Fibroblast of the aortic adventitia (primary cell): ENCODE results near the gene COL6A2. TPM values are rescaled to one million over a fixed set of nuclear protein-coding genes. Genes with fewer than 3 reads are reported as not detected.

Experiments
- DNase-seq: peaks from one replicate; pipeline ENCODE4 v3.0.0-alpha.2; 2010; ENCODE audit warnings: low read depth
- H3K4me3 ChIP-seq: 2 replicates; pipeline ENCODE4 v1.5.1; 2011; ENCODE audit warnings: low read depth, mild to moderate bottlenecking, control low read depth, low read length, moderate library complexity
- CTCF ChIP-seq: IDR thresholded peaks from 2 replicates; pipeline ENCODE4 v1.5.1; 2011; ENCODE audit warnings: mild to moderate bottlenecking, low read length, control low read depth, inconsistent platforms; ENCODE audit not compliant: insufficient read depth
- total RNA-seq: library from RNA; depleted of rRNA; stranded (reverse); fragments of >200 nt; gene quantifications from 2 replicates; pipeline ENCODE4 v1.2.3, GENCODE V29; 2012; ENCODE audit warnings: low replicate concordance

COL6A2 gene
- total RNA-seq, 1 donor: 1,068 TPM

GRCh38 chr21:46148106-46148505 lies 50.2 kb downstream of the COL6A2 start:
- TF ChIP-seq CTCF: no peak
- no peak overlapping the region for H3K4me3 ChIP-seq
- DNase-seq: no peak

GRCh38 chr21:46149205-46149901 lies 51.4 kb downstream of the COL6A2 start:
- H3K4me3 ChIP-seq: no peak overlapping the region
- TF ChIP-seq CTCF: no peak
- no peak for DNase-seq

- no peak for TF ChIP-seq CTCF
- no peak for DNase-seq
- H3K4me3 ChIP-seq: no peak overlapping the region
Observed at GRCh38 chr21:46150073-46150472, 52.2 kb downstream of the COL6A2 start.

GRCh38 chr21:46150491-46151121 lies 52.7 kb downstream of the COL6A2 start:
- no peak for DNase-seq
- H3K4me3 ChIP-seq: no peak overlapping the region
- TF ChIP-seq CTCF: no peak

GRCh38 chr21:46151261-46151988 lies 53.5 kb downstream of the COL6A2 start:
- no peak for DNase-seq
- TF ChIP-seq CTCF: no peak
- no peak overlapping the region for H3K4me3 ChIP-seq

GRCh38 chr21:46151989-46152926 lies 54.3 kb downstream of the COL6A2 start:
- TF ChIP-seq CTCF: no peak
- H3K4me3 ChIP-seq: no peak overlapping the region
- no peak for DNase-seq
